PC-9 (cell line): ENCODE data around the gene SMCO2. TPM values are rescaled to one million over a fixed set of nuclear protein-coding genes. Genes with fewer than 3 reads are reported as not detected.

ENCODE experiments used
- BruUV-seq: library from RNA; stranded (reverse); fragments of 400-500 nt; replicated peaks from 2 replicates; lab custom pipeline; 2021; lab: Mats Ljungman, UMichigan
- CTCF ChIA-PET: fragments of 300-600 bp; sonication (Branson Sonifier 250); formaldehyde crosslinking; loops from one replicate; lab custom pipeline; 2022; ENCODE audit warnings: antibody characterized with exemption; lab: Charles Lee
- POLR2A ChIA-PET: fragments of 300-600 bp; sonication (Branson Sonifier 250); formaldehyde crosslinking; loops from one replicate; lab custom pipeline; 2022; ENCODE audit warnings: antibody characterized with exemption; ENCODE audit not compliant: unreplicated experiment; lab: Charles Lee
- DNase-seq, 2 experiments: peaks; one replicate each; pipeline versions ENCODE4 v3.0.0 to v3.0.0-alpha.2; 2015 to 2022; ENCODE audit warnings: mixed read lengths in 1 of 2
- H2AFZ ChIP-seq: fragments of 200-600 bp; sonication (generic); 2 replicates; pipeline ENCODE4 v1.8.1; 2017; ENCODE audit warnings: antibody characterized with exemption
- H3F3A ChIP-seq: fragments of 200-600 bp; sonication (generic); 2 replicates; pipeline ENCODE4 v1.8.1; 2017; ENCODE audit warnings: antibody characterized with exemption, mild to moderate bottlenecking, low read depth; ENCODE audit not compliant: insufficient read depth
- H3K27ac ChIP-seq: fragments of 200-600 bp; sonication (generic); 2 replicates; pipeline ENCODE4 v1.6.1; 2016; ENCODE audit warnings: mixed run types
- H3K27me3 ChIP-seq: fragments of 200-600 bp; sonication (generic); 2 replicates; pipeline ENCODE4 v1.6.1; 2016; ENCODE audit warnings: low read depth, mixed run types; ENCODE audit not compliant: insufficient read depth
- H3K36me3 ChIP-seq: fragments of 200-600 bp; sonication (generic); 2 replicates; pipeline ENCODE4 v1.6.1; 2016; ENCODE audit warnings: low read depth, mixed run types
- H3K4me1 ChIP-seq: fragments of 200-600 bp; sonication (generic); replicated peaks from 2 replicates; pipeline ENCODE4 v1.6.1; 2016; ENCODE audit warnings: mixed run types; ENCODE audit not compliant: insufficient read depth
- H3K4me2 ChIP-seq: fragments of 200-600 bp; sonication (generic); 2 replicates; pipeline ENCODE4 v1.6.1; 2017; ENCODE audit warnings: mixed run types
- H3K4me3 ChIP-seq: fragments of 200-600 bp; sonication (generic); 2 replicates; pipeline ENCODE4 v1.6.1; 2016; ENCODE audit warnings: mixed run types
- H3K79me2 ChIP-seq: fragments of 200-600 bp; sonication (generic); 2 replicates; pipeline ENCODE4 v1.6.1; 2017; ENCODE audit warnings: low read depth, mixed run types
- H3K9me2 ChIP-seq: fragments of 200-600 bp; sonication (generic); 2 replicates; pipeline ENCODE4 v1.8.1; 2017; ENCODE audit warnings: mild to moderate bottlenecking; ENCODE audit not compliant: insufficient read depth
- H3K9me3 ChIP-seq: fragments of 200-600 bp; sonication (generic); 2 replicates; pipeline ENCODE4 v1.8.1; 2016; ENCODE audit warnings: low read depth; ENCODE audit not compliant: insufficient read depth
- H4K20me1 ChIP-seq: fragments of 200-600 bp; sonication (generic); 2 replicates; pipeline ENCODE4 v1.8.1; 2017; ENCODE audit not compliant: insufficient read depth
- CTCF ChIP-seq: fragments of 200-600 bp; sonication (generic); conservative IDR thresholded peaks from 2 replicates; pipeline ENCODE4 v1.6.1; 2017; ENCODE audit warnings: mixed run types, antibody characterized with exemption, mild to moderate bottlenecking, moderate library complexity
- EZH2 ChIP-seq: fragments of 200-600 bp; sonication (generic); IDR thresholded peaks from 2 replicates; pipeline ENCODE4 v1.8.0; 2017; ENCODE audit warnings: antibody characterized with exemption, low read depth
- intact Hi-C: fragments of 100-400 bp; cut with micrococcal nuclease; formaldehyde crosslinking; loops from one replicate; pipeline ENCODE4 v1.10.0; 2022; ENCODE audit not compliant: unreplicated experiment
- total RNA-seq: library from RNA; stranded (reverse); gene quantifications from 2 replicates; pipeline ENCODE4 v1.2.3, GENCODE V29; 2021

The SMCO2 gene
- total RNA-seq, 1 experiment from 2014 or later: 3.7 TPM

- CTCF ChIA-PET: no interaction called here
- H3F3A ChIP-seq: peaks cover 3% of the 10 kb centered on the region
- no peak overlapping the region for H3K4me3 ChIP-seq
- H4K20me1 ChIP-seq: no peaks in the 10 kb centered on the region
- POLR2A ChIA-PET: no interaction called here
- peaks cover 13% of the 10 kb centered on the region for H3K4me1 ChIP-seq
- no TSS peak for BruUV-seq
- no peaks in the 10 kb centered on the region for H3K9me2 ChIP-seq
- no peaks in the 10 kb centered on the region for H3K36me3 ChIP-seq
- no peak overlapping the region for H3K27ac ChIP-seq
- TF ChIP-seq EZH2 (no peak), CTCF (no peak)
- H3K9me3 ChIP-seq: no peaks in the 10 kb centered on the region
- H3K27me3 ChIP-seq: no peaks in the 10 kb centered on the region
- no peak overlapping the region for H3K4me2 ChIP-seq
- no peak overlapping the region for H2AFZ ChIP-seq
- no peaks in the 10 kb centered on the region for H3K79me2 ChIP-seq
- DNase-seq: no peak
- intact Hi-C loops: no loop called here
Measured at GRCh38 chr12:27463511-27464219, 17.1 kb downstream of the SMCO2 start.

- H3K79me2 ChIP-seq: no peaks in the 10 kb centered on the region
- H3K4me1 ChIP-seq: peaks cover 13% of the 10 kb centered on the region
- intact Hi-C loops: no loop called here
- POLR2A ChIA-PET: no interaction called here
- H3F3A ChIP-seq: peaks cover 3% of the 10 kb centered on the region
- no peaks in the 10 kb centered on the region for H3K36me3 ChIP-seq
- H4K20me1 ChIP-seq: no peaks in the 10 kb centered on the region
- no peak for TF ChIP-seq CTCF
- H3K4me3 ChIP-seq: no peak overlapping the region
- no peaks in the 10 kb centered on the region for H3K9me2 ChIP-seq
- DNase-seq: no peak
- CTCF ChIA-PET: no interaction called here
- no TSS peak for BruUV-seq
- no peaks in the 10 kb centered on the region for H3K27me3 ChIP-seq
- no peak overlapping the region for H3K4me2 ChIP-seq
- H3K9me3 ChIP-seq: no peaks in the 10 kb centered on the region
- no peak overlapping the region for H3K27ac ChIP-seq
- no peak overlapping the region for H2AFZ ChIP-seq
Measured at GRCh38 chr12:27464220-27464554, 17.7 kb downstream of the SMCO2 start.

- no peaks in the 10 kb centered on the region for H3K9me3 ChIP-seq
- H3K4me1 ChIP-seq: no peaks in the 10 kb centered on the region
- no peaks in the 10 kb centered on the region; the same call in 1 of the 2 replicates for H3F3A ChIP-seq
- H3K27ac ChIP-seq: no peak overlapping the region
- no peak overlapping the region for H3K4me3 ChIP-seq
- no peaks in the 10 kb centered on the region for H3K9me2 ChIP-seq
- TF ChIP-seq CTCF (no peak), EZH2 (no peak)
- DNase-seq: no peak
- H3K36me3 ChIP-seq: no peaks in the 10 kb centered on the region
- ChIA-PET CTCF (interaction anchor here (0.6 kb wide), 1 partner anchor 677 kb away, joined by 3 read pairs; no protein-coding TSS in a partner anchor), POLR2A (no interaction called here)
- H4K20me1 ChIP-seq: no peaks in the 10 kb centered on the region
- intact Hi-C loops: no loop called here
- no peak overlapping the region for H2AFZ ChIP-seq
- no peaks in the 10 kb centered on the region for H3K27me3 ChIP-seq
- BruUV-seq: no TSS peak
- H3K4me2 ChIP-seq: no peak overlapping the region
- no peaks in the 10 kb centered on the region for H3K79me2 ChIP-seq
Measured at GRCh38 chr12:27467641-27468040, 21.1 kb downstream of the SMCO2 start.
